Ovary (tissue), 3 donors: Measurements from ENCODE around the gene FAM120AOS.

Experiments
- CTCF ChIP-seq, 3 donors: fragments of 450-650 bp in 2 of 3; fragments of 200-600 bp in 1 of 3; IDR thresholded peaks; one replicate each; pipeline versions ENCODE4 v1.5.1 to v1.8.0; 2016 to 2022; ENCODE audit warnings: antibody characterized with exemption in 3 of 3, mild to moderate bottlenecking in 1 of 3
- POLR2A ChIP-seq: fragments of 450-650 bp; IDR thresholded peaks from one replicate; pipeline ENCODE4 v1.6.1; 2017; ENCODE audit warnings: antibody characterized with exemption, mild to moderate bottlenecking, moderate library complexity
- donor health status: DM: no; HTN: no; CAD: no.

GRCh38 chr9:93437996-93438395, 15.4 kb downstream of the FAM120AOS start:
- no peak for TF ChIP-seq CTCF (IDR thresholded peaks at IDR 0.05)
- TF ChIP-seq POLR2A, result no peak
